ENCODE data around the gene ITCH.

DNA sequence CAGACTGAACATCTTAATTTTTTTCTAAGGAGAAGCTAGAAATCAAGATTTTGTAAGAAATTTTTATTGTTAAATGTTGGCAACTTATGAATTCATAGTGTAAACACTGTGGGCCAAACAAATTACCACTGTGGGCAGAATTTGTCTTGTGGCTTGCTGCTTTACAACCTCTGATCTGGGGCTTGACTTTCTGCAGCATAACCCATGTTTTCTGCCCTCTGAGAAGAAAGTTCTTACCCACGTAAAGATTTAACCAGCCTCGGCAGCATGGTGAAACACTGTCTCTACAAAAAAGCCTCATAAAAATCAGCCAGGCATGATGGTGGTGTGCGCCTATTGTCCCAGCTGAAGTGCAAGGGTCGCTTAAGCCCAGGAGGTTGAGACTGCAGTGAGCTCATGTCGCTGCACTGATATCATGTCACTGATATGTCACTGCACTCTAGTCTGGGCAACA, 12.9 kb downstream of the ITCH start:
- TF ChIP-seq, protein P1, sequence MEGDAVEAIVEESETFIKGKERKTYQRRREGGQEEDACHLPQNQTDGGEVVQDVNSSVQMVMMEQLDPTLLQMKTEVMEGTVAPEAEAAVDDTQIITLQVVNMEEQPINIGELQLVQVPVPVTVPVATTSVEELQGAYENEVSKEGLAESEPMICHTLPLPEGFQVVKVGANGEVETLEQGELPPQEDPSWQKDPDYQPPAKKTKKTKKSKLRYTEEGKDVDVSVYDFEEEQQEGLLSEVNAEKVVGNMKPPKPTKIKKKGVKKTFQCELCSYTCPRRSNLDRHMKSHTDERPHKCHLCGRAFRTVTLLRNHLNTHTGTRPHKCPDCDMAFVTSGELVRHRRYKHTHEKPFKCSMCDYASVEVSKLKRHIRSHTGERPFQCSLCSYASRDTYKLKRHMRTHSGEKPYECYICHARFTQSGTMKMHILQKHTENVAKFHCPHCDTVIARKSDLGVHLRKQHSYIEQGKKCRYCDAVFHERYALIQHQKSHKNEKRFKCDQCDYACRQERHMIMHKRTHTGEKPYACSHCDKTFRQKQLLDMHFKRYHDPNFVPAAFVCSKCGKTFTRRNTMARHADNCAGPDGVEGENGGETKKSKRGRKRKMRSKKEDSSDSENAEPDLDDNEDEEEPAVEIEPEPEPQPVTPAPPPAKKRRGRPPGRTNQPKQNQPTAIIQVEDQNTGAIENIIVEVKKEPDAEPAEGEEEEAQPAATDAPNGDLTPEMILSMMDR (IDR thresholded peaks at IDR 0.05 in 2 of 3, conservative IDR thresholded peaks at IDR 0.05 in 1 of 3; ENCODE audit: borderline replicate concordance in 1 of 3, insufficient read depth in 1 of 3, low read depth in 2 of 3, low read length in 2 of 3) = no peak
- TF ChIP-seq EZH2 (IDR thresholded peaks at IDR 0.05) = no peak
- TF ChIP-seq CBX3 (IDR thresholded peaks at IDR 0.05; ENCODE audit: low read depth) = no peak
- no peak for TF ChIP-seq JUND (IDR thresholded peaks at IDR 0.05)
- TF ChIP-seq POLR2A (IDR thresholded peaks at IDR 0.05; ENCODE audit: borderline replicate concordance, extremely low read depth, insufficient read depth, insufficient read length) = no peak
- TF ChIP-seq SIN3A (IDR thresholded peaks at IDR 0.05; ENCODE audit: low read depth) = no peak
- no peak for TF ChIP-seq EZH2phosphoT487 (IDR thresholded peaks at IDR 0.05; ENCODE audit: borderline replicate concordance)
